GM18867 (cell line): ENCODE data around the gene ANKRD50.
A peak's percentile ranks its signal among the peaks of the same experiment; 100 is the strongest.

ENCODE experiments used
- ATAC-seq: cut with Tn5 transposase; IDR thresholded peaks from one replicate; pipeline ENCODE4 v1.9.1; 2021; ENCODE audit warnings: mild to moderate bottlenecking, moderate library complexity; ENCODE audit not compliant: unreplicated experiment

ANKRD50 gene, protein sequence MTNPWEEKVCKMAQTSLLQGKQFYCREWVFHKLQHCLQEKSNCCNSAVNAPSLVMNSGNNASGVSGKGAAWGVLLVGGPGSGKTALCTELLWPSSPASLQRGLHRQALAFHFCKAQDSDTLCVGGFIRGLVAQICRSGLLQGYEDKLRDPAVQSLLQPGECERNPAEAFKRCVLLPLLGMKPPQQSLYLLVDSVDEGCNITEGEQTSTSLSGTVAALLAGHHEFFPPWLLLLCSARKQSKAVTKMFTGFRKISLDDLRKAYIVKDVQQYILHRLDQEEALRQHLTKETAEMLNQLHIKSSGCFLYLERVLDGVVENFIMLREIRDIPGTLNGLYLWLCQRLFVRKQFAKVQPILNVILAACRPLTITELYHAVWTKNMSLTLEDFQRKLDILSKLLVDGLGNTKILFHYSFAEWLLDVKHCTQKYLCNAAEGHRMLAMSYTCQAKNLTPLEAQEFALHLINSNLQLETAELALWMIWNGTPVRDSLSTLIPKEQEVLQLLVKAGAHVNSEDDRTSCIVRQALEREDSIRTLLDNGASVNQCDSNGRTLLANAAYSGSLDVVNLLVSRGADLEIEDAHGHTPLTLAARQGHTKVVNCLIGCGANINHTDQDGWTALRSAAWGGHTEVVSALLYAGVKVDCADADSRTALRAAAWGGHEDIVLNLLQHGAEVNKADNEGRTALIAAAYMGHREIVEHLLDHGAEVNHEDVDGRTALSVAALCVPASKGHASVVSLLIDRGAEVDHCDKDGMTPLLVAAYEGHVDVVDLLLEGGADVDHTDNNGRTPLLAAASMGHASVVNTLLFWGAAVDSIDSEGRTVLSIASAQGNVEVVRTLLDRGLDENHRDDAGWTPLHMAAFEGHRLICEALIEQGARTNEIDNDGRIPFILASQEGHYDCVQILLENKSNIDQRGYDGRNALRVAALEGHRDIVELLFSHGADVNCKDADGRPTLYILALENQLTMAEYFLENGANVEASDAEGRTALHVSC (N-terminal part only)

DNA sequence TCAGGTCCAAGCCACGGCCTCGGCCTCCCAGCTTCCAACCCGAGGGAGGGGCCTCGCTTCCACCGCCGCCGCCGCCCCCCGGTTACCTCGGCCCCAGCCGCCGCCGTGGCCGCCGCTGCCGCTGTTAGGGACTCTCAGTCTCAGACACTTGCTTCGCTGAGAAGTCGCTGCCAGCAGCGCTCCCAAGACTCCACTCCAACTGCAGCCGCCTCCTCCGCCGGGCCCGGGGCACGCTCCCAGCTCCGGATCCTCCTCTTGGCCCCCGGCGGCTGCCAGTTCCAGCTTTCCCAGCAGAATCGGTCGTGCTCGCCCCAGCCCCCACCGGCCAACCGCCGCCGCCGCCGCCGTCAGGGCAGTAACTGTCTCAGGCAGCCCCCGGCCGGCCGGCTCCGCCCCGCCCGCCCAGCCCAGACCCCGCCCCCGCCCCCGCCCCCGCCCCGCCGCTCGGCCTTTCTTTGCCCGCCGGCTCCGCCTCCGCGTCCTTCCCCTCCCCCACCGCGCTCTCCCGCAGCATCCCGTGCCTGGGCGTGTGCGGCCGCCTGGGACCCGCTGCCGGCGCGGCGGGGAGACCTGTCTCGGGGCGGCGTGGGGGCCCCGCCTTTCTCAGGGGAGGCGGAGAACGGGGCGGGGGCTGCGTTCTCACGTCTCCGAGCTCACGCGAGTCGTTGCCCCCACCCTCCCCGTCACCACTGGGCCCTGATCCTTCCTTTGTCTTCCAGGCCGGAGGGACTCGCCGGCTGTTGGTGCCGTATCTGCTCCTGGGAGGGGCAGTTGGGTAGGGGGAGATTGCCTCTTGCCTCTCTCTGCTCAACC is at the start of gene ANKRD50:
Gene ANKRD50 (minus strand): TSS at position 361 of the 813 bp plus-strand sequence. CDS start 2,221 bp downstream, outside the sequence.
- peak; percentile 80 for ATAC-seq

DNA sequence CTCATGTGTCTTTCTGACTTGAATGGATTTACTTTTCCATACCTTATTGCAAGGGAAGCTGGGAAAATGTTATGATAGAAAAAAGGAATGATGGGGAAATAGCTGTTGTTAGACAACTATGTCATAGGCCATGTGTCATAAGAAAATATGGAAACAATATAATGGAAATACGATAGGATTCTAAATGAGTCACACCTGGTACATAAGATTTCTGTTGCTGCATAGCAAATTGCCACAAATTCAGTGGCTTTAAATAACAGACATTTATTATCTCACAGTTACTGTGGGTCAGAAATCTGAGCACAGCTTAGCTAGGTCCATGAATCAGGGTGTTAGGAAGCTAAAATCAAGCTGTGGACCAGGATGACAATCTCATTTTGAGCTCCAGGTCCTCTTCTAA is 44.6 kb upstream of the ANKRD50 start:
- no peak for ATAC-seq

DNA sequence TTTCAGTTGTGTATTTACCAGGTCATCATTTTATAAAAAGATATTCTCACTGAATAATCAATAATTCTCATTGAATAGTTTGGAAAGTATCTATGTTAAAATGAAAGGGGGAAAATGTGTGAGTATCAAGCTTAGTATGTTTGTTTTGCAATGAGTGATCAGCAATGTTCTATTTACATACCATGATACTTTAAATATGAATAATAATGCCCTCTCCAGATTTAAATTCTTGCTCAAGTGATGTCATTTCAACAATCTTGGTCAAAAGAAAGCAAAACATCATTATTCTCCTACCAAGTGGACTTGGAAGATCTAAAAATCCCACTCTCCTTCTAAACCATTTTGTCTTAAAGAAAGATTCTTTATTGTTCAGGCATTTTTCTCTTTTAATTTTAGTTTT is 42.1 kb upstream of the ANKRD50 start:
- ATAC-seq: no peak

DNA sequence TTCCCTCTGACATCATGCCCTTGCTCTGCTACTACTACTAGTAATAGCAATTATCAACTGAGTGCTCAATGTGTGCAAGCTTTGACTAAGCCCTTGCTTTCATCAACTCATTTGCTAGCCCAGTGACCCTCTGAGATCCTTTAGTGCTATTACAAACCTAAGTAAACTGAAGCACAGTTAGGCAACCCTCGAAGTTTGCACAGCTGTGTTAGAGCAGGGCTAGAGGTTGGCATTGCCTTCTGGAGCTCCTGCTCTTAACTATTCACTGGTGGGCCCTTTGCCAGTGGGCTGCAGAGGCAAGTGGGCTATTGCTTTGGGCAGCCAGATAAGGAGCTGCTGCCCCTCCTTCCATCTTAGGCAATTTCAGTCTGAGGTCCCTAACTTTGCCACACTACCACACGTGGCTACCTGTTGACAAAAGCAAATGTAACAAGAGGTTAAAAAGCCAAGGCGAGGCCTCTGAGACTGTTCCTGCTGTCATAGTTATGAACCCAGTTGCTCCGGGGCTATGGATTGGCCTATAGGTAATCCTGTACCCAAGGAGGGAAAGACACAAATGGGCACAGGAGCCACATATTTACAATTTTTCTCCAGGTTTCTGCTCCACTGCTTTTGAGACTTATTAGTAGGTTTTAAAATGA is 41.5 kb upstream of the ANKRD50 start:
- ATAC-seq: no peak

DNA sequence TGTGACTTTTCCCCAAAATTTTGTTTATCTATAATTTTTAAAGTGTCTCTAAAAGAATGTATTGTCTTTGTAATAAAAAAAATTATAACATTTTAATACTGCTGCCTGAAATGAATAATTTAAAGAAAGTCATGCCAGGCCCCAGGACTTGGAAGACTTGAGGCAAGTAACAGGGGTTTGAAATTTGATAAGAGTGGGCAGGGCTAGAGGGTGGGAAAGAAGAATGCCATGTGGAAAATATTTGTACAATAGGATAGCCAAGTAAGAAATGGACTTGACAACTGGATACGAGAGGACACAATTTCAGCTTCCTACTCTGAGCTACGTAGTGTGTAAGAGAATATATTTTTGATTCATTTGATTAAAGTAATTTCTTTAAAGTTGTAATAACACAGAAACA is 36.9 kb upstream of the ANKRD50 start:
- no peak for ATAC-seq

DNA sequence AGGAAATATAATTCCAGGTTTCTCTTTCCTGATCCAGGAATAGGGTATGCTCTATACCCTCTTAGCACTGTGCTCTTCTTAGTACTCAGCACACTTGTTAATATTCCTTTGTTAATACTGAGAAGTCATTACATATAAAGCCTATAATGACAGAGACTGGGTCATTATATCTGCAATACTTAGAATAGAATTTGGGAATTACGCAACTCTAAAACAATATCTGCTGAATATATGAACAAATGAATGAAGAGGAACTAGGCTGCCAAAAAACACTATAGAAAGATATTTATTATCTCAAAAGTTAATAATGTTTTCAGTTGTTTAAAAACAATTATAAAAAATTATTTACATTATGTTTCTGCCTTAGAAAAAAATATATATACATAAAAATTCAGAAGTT is 36.4 kb upstream of the ANKRD50 start:
- ATAC-seq: no peak

DNA sequence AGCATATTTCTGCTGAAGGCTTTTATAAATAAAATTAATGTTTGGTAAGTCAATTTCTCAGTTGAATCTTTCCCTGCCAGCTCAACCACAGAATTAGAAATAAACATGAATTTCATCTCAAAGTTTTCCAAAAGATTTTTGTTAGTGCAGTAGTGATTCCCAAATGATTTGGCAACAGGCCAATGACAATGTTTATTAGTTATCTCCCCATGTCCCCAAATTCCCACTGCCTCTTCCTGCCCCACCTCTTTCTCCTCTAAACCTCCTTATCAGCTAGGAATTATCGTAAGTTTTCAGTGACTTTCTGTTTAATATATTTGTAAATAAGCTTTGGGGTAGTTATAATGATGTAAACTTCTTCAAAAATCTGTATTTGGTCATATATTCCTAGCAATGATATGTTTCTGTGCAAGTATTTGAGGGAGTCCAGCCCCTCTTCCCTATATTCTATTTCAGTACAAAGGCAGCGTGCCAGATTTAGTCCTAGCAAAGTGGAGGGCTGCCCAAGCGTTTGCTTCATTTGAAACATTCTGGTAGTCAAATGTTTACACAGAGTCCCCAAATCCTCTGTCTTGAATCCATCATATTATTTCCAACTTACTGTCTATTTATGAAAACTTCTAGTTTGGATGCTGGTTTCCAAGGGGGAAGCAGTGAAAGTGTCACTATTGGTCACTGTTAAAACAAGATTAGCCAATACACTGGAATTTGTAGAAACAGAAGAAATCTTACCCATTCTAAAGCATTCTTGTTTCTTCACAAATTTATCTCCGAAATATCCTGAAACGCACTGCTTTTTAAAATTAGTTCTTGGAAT is 33.7 kb upstream of the ANKRD50 start:
- no peak for ATAC-seq

DNA sequence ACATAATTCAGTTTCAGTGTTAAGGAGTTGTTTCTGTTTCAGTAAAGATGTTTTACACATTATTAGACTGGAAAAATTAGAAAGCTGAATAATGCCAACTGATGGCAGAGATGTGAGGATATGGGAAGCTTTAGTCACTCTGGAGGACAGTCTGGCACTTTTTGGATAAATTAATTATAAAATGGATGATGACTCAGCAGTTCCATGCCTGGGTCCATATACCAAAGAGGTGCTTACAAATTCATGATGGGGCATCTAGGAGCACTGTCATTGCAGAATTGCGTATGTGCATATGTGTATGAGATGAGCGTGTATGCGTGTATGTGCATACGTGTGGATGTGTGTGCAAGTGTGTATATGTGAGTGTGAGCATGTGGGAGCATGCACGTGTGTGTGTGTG is 31.2 kb upstream of the ANKRD50 start:
- ATAC-seq: no peak

DNA sequence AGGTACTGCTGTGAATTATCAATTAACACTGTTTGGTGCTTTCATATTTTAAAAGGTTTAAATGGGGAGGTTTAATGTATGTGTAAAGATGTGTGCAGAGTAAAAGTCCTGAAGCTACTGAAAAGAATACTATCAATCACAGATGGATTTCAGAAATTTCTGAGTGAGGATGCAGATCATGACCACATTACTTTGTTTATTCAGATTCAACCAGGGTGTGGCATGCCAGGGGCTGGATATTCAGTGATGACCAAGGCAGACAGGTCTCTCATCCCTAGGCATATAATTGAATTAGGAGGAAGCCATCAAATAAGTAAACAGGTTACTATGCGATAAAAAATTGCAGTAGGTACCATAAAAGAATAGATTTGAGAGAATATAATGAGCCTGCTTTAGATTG is 28.0 kb upstream of the ANKRD50 start:
- no peak for ATAC-seq

DNA sequence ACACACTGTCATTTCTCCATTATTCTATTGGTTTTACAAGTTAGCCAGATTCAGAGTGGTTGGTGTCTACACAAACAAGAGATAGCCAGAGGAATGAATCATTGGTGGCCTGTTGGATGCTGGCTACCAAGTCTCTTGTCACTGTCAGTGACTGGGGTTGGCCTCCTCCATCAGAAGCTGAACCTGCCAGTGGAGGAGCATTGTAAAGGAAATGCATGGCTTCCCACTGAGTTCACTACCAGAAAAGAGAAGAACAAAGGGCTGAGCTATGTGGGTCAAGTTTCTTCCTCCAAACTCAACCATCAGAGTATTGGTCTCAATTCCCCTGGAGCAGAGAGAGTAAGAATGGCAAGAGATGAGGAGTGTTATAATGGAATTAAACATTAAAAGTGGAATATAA is 26.5 kb upstream of the ANKRD50 start:
- ATAC-seq: no peak

DNA sequence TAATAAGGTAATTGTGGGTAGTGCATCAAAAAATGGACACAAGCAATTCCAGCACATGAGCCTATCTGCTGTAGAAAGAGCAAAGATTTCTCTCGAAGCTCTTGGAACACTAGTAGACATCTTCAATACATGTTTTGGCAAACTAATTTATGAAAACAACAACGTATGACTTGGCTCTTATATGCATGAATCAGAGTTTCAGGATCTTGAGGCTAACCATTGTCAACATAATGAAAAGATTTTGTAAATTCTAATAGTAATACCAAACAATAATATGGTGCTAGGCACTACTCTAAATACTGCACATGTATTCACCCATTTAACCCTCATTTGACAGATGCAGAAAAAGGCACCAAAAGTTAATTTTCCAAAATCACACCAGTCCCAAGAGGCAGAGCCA is 25.1 kb upstream of the ANKRD50 start:
- no peak for ATAC-seq

DNA sequence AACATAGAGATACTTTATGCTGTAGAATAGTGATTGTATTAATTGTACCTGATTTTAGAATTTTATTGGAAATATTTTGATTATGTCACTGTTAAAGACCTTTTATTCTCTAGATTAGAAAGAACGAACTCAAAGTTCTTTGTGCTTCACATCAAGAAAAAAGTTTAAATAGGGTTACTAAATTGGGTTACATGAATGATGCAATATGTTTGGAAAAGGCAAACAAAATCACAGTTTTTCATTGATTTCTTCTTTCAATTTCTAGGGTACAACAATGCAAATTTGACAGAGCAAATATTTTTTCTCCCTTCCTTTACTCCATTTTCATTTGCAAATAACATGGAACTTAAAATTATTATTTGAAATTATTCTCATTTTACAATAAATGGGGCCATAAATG is 24.0 kb upstream of the ANKRD50 start:
- ATAC-seq: no peak

DNA sequence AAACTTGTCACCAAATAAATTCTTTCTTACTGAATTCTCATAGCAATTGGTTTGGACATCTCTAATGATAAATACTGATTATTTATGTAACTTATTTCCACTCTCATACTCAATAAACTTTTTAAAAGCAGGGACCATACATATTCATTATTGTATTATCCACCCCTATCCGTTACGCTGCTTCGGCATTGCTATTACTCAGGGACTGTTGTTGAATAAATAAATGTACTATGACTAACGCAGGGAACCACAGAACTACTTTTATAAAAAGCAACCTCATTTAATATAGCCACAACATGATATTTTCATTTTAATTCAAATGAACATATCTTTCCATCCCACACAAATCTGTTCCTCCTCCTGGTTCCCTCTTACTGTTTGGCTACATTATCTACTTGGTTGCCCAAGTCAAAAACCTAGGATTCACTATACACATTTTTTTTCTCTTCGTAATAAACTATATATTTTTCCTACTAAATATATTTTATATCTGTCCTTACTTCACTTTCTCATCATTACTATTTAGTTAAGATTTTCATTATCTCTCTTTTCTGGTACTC is 14.9 kb upstream of the ANKRD50 start:
- no peak for ATAC-seq

DNA sequence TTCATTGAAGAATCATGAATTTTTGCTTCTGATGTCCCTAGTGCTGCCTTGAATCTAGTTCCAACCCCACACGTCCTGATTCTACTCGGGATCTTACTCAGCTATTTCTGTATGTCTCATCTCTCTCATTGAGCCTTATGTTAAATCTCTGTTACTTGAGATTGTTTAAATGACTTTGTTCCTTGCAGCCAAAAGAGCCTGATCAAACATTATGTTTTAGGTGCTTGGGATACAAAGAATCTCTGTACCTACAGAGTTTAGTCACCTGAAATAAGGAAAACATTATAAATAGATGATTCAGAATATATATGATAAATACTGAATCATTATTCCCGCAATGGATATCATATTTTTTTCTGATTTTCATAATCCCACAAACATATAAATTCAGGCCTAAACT is 13.7 kb upstream of the ANKRD50 start:
- no peak for ATAC-seq

DNA sequence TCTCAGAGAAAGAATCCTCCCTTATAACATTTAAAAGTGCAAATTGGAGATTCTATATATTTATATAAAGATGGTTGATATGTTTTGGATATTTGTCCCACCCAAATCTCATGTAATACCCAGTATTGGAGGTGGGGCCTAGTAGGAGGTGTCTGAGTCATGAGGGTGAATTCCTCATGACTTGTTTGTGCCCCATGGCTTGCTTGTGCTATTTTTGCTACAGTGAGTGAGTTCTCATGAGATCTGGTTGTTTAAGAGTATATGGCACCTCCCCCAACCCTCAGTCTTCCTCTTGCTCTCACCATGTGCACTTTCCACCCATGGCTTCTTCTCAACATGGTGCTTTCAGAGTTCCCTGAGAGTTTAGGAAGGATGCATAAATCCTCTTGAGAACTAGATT is 9.5 kb upstream of the ANKRD50 start:
- no peak for ATAC-seq

DNA sequence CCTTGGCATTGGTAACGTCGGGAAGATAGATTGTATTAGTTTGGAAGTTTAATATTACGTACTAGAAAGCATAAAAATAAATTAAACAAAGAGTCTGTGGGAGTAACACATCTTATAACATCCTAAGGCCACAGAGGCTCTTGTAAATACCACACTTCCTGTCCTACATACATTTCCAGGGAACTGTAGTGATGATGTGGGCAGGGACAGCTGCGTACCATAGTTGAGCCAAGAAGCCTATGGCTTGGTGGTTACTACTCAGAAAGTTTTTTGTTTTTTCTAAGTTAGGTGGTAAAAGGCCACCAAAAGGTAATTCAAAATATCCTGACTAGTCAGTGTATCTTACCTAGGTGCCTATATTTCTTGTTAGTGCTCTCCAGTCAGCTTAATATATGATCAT is 4.6 kb upstream of the ANKRD50 start:
- no peak for ATAC-seq

DNA sequence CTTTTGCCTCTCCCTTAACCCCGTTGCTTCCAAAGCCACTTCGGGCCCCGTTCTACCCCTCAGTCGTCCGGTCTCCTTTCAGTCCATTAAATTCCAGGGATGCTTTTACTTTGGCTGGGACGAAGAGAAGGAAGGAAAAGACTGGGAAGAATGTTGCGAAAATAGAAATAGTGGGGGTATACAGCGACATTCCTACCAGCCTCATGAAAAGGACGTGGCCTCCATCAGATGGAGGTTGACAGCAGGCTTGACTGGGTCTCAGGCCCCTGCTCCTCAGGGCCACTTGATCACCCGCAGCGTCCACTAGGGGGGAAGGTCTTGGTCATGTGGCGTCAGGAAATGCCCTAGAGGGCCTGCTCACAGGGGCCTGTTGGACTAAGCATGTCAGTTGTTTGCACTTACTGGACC is 657 bp upstream of the ANKRD50 start:
- peak; percentile 37 for ATAC-seq

DNA sequence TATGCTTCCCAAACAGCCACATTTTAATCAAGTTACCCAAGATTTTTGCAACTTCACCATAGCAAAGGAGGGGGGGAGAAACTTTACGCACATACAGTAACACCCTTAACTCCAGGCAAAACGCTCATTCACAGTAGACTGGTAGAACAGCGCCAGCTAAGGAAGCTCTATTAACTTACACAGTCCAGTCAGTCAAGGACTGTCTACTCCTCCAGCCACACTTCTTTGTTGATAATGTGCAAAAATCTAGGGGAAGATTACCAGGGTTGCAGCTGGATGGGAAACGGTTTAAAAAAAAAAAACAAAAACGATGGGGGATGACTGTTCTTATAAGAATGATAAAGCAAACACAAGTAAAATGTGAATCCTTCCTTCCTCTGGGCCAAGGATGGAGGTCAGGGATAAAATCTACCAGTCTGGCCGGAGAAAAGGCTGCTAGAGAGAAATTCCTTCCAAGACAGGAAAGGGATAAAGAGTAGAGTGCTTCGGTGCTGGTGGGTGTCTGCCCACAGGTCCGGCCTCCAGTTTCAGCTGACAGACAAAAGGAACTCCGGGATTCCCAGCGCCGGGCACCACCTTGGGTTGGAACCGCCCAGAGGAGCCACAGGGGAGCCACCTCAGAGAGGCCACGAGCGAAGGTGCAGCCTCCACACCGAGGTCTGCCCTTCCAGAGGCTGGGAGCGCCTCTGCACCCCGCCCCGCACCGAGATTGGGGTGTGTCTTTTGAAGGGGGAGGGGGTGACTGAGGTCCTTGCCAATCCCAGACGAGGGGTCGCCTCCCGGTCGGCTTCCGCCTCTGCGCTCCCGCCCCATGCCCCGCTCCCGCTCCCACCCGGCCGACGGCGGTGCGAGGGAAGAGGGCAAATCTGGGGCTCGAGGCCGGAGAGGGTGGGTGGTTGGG is 811 bp downstream of the ANKRD50 start:
- peak; percentile 21 for ATAC-seq
